Esophagus (tissue), 2 donors: Measurements from ENCODE around the gene GRAMD1B. TPM values are rescaled to one million over a fixed set of nuclear protein-coding genes. Genes with fewer than 3 reads are reported as not detected.
A peak's percentile ranks its signal among the peaks of the same experiment; 100 is the strongest.

Experiments used
- H3K27ac ChIP-seq, 2 donors: one replicate each; pipeline ENCODE4 v1.5.1; 2013; ENCODE audit warnings: low read depth in 2 of 2, mild to moderate bottlenecking in 2 of 2, inconsistent platforms in 1 of 2, low read length in 1 of 2, moderate library complexity in 1 of 2
- H3K27me3 ChIP-seq, 2 donors: one replicate each; pipeline ENCODE4 v1.6.1; 2013; ENCODE audit warnings: low read length in 2 of 2, control low read depth in 1 of 2, mild to moderate bottlenecking in 1 of 2; ENCODE audit not compliant: insufficient read depth in 2 of 2, control insufficient read depth in 1 of 2
- H3K36me3 ChIP-seq, 2 donors: one replicate each; pipeline ENCODE4 v1.6.1; 2013; ENCODE audit warnings: low read length in 1 of 2; ENCODE audit not compliant: control insufficient read depth in 2 of 2, insufficient read depth in 2 of 2
- H3K4me1 ChIP-seq, 2 donors: one replicate each; pipeline ENCODE4 v1.6.1; 2013; ENCODE audit warnings: low read length in 1 of 2; ENCODE audit not compliant: control insufficient read depth in 2 of 2, insufficient read depth in 2 of 2
- H3K4me3 ChIP-seq, 2 donors: one replicate each; pipeline ENCODE4 v1.5.1; 2013; ENCODE audit warnings: low read length in 2 of 2, mild to moderate bottlenecking in 2 of 2, low read depth in 1 of 2, moderate library complexity in 1 of 2
- H3K9me3 ChIP-seq, 2 donors: one replicate each; pipeline ENCODE4 v1.6.1; 2013; ENCODE audit warnings: mild to moderate bottlenecking in 2 of 2, low read depth in 1 of 2, low read length in 1 of 2, moderate library complexity in 1 of 2; ENCODE audit not compliant: control insufficient read depth in 2 of 2, insufficient read depth in 1 of 2
- WGBS, 2 donors: extraction: QIAGEN DNeasy Blood & Tissue Kit; methylation state at CpG; one replicate each; pipeline ENCODE4 v1.1.7; 2013; 5-methylcytosine and 5-hydroxymethylcytosine counted together
- polyA plus RNA-seq, 2 donors: library from polyadenylated mRNA; stranded (reverse); fragments of 200-250 nt; gene quantifications; one replicate each; pipeline ENCODE4 v1.2.3, GENCODE V29; 2013
- donor health status: healthy with polysubstance abuse.
- donor health status: Bipolar disorder and iron deficiency.

GRAMD1B gene
- polyA plus RNA-seq, 2 donors: 0.26 to 0.37 TPM

GRCh38 chr11:123556633-123557032 lies 126.6 kb downstream of the GRAMD1B start:
- H3K27ac ChIP-seq: no peak overlapping the region
- no peak overlapping the region for H3K4me3 ChIP-seq
- H3K4me1 ChIP-seq: peaks cover 3 to 5% of the 10 kb centered on the region in 2 donors
- H3K9me3 ChIP-seq: no peaks in the 10 kb centered on the region
- no peaks in the 10 kb centered on the region for H3K36me3 ChIP-seq
- H3K27me3 ChIP-seq: no peaks in the 10 kb centered on the region
- WGBS, 2 donors: 92 to 93% methylated on average over 7 of the region's 7 CpGs

GRCh38 chr11:123558536-123559315 lies 128.7 kb downstream of the GRAMD1B start:
- H3K27me3 ChIP-seq: no peaks in the 10 kb centered on the region
- WGBS, 2 donors: 66 to 70% methylated on average over 12 of the region's 12 CpGs
- no peak overlapping the region for H3K4me3 ChIP-seq
- H3K27ac ChIP-seq: no peak overlapping the region
- H3K9me3 ChIP-seq: no peaks in the 10 kb centered on the region
- H3K4me1 ChIP-seq: peaks cover 3 to 5% of the 10 kb centered on the region in 2 donors
- no peaks in the 10 kb centered on the region for H3K36me3 ChIP-seq

- Histone ChIP-seq H3K9me3 (no peaks in the 10 kb centered on the region), H3K4me3 (peak overlapping the region in 1 of 2 donors; percentile 23), H3K27ac (peak overlapping the region in 1 of 2 donors; percentile 28), H3K27me3 (no peaks in the 10 kb centered on the region), H3K4me1 (peaks cover 3 to 5% of the 10 kb centered on the region in 2 donors), H3K36me3 (no peaks in the 10 kb centered on the region)
- 26 to 38% methylated on average over 13 of the region's 13 CpGs for WGBS, 2 donors
Measured at GRCh38 chr11:123559523-123559955, 129.5 kb downstream of the GRAMD1B start.

- Histone ChIP-seq H3K36me3 (no peaks in the 10 kb centered on the region), H3K4me3 (peak overlapping the region; percentile 23 to 33), H3K4me1 (peaks cover 3 to 5% of the 10 kb centered on the region in 2 donors), H3K9me3 (no peaks in the 10 kb centered on the region), H3K27ac (peak overlapping the region in 1 of 2 donors; percentile 28), H3K27me3 (no peaks in the 10 kb centered on the region)
- WGBS, 2 donors: 8 to 20% methylated on average over 23 of the region's 23 CpGs
Measured at GRCh38 chr11:123560006-123560405, 129.9 kb downstream of the GRAMD1B start.

- 81 to 82% methylated on average over 5 of the region's 5 CpGs for WGBS, 2 donors
- H3K9me3 ChIP-seq: no peaks in the 10 kb centered on the region
- H3K4me1 ChIP-seq: peaks cover 3 to 5% of the 10 kb centered on the region in 2 donors
- no peak overlapping the region for H3K27ac ChIP-seq
- H3K27me3 ChIP-seq: no peaks in the 10 kb centered on the region
- no peak overlapping the region for H3K4me3 ChIP-seq
- H3K36me3 ChIP-seq: no peaks in the 10 kb centered on the region
Measured at GRCh38 chr11:123561431-123561800, 131.3 kb downstream of the GRAMD1B start.

- Histone ChIP-seq H3K4me1 (peaks cover 3 to 5% of the 10 kb centered on the region in 2 donors), H3K36me3 (no peaks in the 10 kb centered on the region), H3K4me3 (no peak overlapping the region), H3K27ac (no peak overlapping the region), H3K9me3 (no peaks in the 10 kb centered on the region), H3K27me3 (no peaks in the 10 kb centered on the region)
- 66 to 79% methylated on average over 7 of the region's 7 CpGs for WGBS, 2 donors
Measured at GRCh38 chr11:123562158-123562557, 132.1 kb downstream of the GRAMD1B start.

GRCh38 chr11:123562829-123563228 lies 132.8 kb downstream of the GRAMD1B start:
- Histone ChIP-seq H3K27me3 (no peaks in the 10 kb centered on the region), H3K4me3 (no peak overlapping the region), H3K27ac (no peak overlapping the region), H3K9me3 (no peaks in the 10 kb centered on the region), H3K36me3 (no peaks in the 10 kb centered on the region), H3K4me1 (peaks cover 3 to 5% of the 10 kb centered on the region in 2 donors)
- WGBS, 2 donors: 92 to 94% methylated on average over 8 of the region's 8 CpGs

- H3K4me3 ChIP-seq: no peak overlapping the region
- H3K4me1 ChIP-seq: peaks cover 3 to 5% of the 10 kb centered on the region in 2 donors
- H3K9me3 ChIP-seq: no peaks in the 10 kb centered on the region
- WGBS, 2 donors: 95 to 96% methylated on average over 3 of the region's 3 CpGs
- no peaks in the 10 kb centered on the region for H3K27me3 ChIP-seq
- no peak overlapping the region for H3K27ac ChIP-seq
- H3K36me3 ChIP-seq: no peaks in the 10 kb centered on the region
Measured at GRCh38 chr11:123564221-123564620, 134.2 kb downstream of the GRAMD1B start.

- Histone ChIP-seq H3K4me3 (no peak overlapping the region), H3K36me3 (no peaks in the 10 kb centered on the region), H3K4me1 (no peaks in the 10 kb centered on the region), H3K9me3 (no peaks in the 10 kb centered on the region), H3K27me3 (no peaks in the 10 kb centered on the region), H3K27ac (no peak overlapping the region)
- WGBS, 2 donors: 84 to 91% methylated on average over 4 of the region's 4 CpGs
Measured at GRCh38 chr11:123566852-123567251, 136.8 kb downstream of the GRAMD1B start.

GRCh38 chr11:123567466-123567865 lies 137.4 kb downstream of the GRAMD1B start:
- no peaks in the 10 kb centered on the region for H3K9me3 ChIP-seq
- H3K27me3 ChIP-seq: no peaks in the 10 kb centered on the region
- no peaks in the 10 kb centered on the region for H3K4me1 ChIP-seq
- 67 to 73% methylated on average over 1 of the region's 1 CpG for WGBS, 2 donors
- no peaks in the 10 kb centered on the region for H3K36me3 ChIP-seq
- no peak overlapping the region for H3K4me3 ChIP-seq
- H3K27ac ChIP-seq: no peak overlapping the region
